MCF 10A (cell line): Measurements from ENCODE around the gene ITGB1BP1. TPM values are rescaled to one million over a fixed set of nuclear protein-coding genes. Genes with fewer than 3 reads are reported as not detected.

Experiments used
- BruUV-seq: library from RNA; stranded (reverse); fragments of 400-500 nt; replicated peaks from 2 replicates; lab custom pipeline; 2021; lab: Mats Ljungman, UMichigan
- CTCF ChIA-PET: fragments of 300-600 bp; sonication (Branson Sonifier 250); formaldehyde crosslinking; extraction: SDS; loops from one replicate; lab custom pipeline; 2021; ENCODE audit warnings: antibody characterized with exemption, inconsistent platforms; lab: Yijun Ruan, JAX
- POLR2A ChIA-PET: fragments of 300-600, 350-650 bp; sonication (Branson Sonifier 250); formaldehyde crosslinking; extraction: SDS; loops from one replicate; lab custom pipeline; 2020; ENCODE audit warnings: antibody characterized with exemption, inconsistent platforms; lab: Yijun Ruan, JAX
- DNase-seq: peaks from one replicate; pipeline ENCODE4 v3.0.0-alpha.2; 2018; ENCODE audit not compliant: unreplicated experiment
- H3K27ac Mint-ChIP-seq: one replicate; pipeline ENCODE4 v1.8.0; 2022; ENCODE audit warnings: mild to moderate bottlenecking, low read depth, mixed read lengths; ENCODE audit not compliant: unreplicated experiment
- H3K27me3 Mint-ChIP-seq: one replicate; pipeline ENCODE4 v1.8.0; 2022; ENCODE audit warnings: mixed read lengths; ENCODE audit not compliant: insufficient read depth, unreplicated experiment
- H3K36me3 Mint-ChIP-seq: one replicate; pipeline ENCODE4 v1.8.0; 2022; ENCODE audit warnings: mild to moderate bottlenecking, moderate library complexity, mixed read lengths; ENCODE audit not compliant: insufficient read depth, unreplicated experiment
- H3K4me1 Mint-ChIP-seq: one replicate; pipeline ENCODE4 v1.8.0; 2022; ENCODE audit warnings: mixed read lengths; ENCODE audit not compliant: insufficient read depth, unreplicated experiment
- H3K4me3 Mint-ChIP-seq: one replicate; pipeline ENCODE4 v1.8.0; 2022; ENCODE audit warnings: mild to moderate bottlenecking, moderate library complexity, mixed read lengths; ENCODE audit not compliant: unreplicated experiment
- H3K9me3 Mint-ChIP-seq: one replicate; pipeline ENCODE4 v1.8.0; 2022; ENCODE audit warnings: mixed read lengths; ENCODE audit not compliant: unreplicated experiment
- intact Hi-C: fragments of 100-400 bp; cut with micrococcal nuclease; formaldehyde crosslinking; loops from 2 replicates; pipeline ENCODE4 v1.14.1; 2022
- total RNA-seq: library from RNA; stranded (reverse); gene quantifications from 2 replicates; pipeline ENCODE4 v1.2.3, GENCODE V29; 2022
- TF ChIP-seq, protein P1 (sequence below): fragments of 200-600 bp; IDR thresholded peaks from one replicate; pipeline ENCODE4 v1.8.0; 2022; ENCODE audit warnings: antibody characterized with exemption, mild to moderate bottlenecking; ENCODE audit not compliant: unreplicated experiment

ITGB1BP1 gene
- total RNA-seq, 1 experiment from 2014 or later: 125 TPM

DNA sequence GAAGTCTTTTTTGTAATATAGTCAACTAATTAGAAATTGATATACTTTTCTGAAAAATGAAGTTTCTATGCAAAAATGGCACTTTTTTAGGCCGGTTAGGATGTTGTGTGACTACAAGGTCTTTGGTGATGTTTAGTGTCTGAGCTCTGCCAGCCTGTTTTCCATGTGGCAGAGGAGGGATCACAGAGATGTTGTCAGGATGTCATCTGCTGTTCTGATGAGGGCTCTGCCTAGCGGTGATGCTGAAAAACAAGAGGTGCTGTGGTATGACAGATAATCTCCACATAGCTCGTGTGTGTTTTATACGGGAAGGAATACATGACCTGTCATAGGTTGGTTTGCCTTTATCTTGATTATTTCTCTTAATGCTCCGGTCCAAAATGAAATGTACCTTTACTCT, 39.0 kb upstream of the ITGB1BP1 start:
- Mint-ChIP-seq H3K27ac (no peak overlapping the region), H3K4me3 (no peak overlapping the region), H3K9me3 (no peaks in the 10 kb centered on the region), H3K36me3 (peaks cover 71% of the 10 kb centered on the region), H3K4me1 (no peaks in the 10 kb centered on the region), H3K27me3 (no peaks in the 10 kb centered on the region)
- intact Hi-C loops: no loop called here
- no peak for DNase-seq
- ChIA-PET CTCF (interaction anchor here (1.2 kb wide), 1 partner anchor 586 kb away, joined by 3 read pairs; no protein-coding TSS in a partner anchor), POLR2A (no interaction called here)
- BruUV-seq: no TSS peak
- TF ChIP-seq, protein P1, sequence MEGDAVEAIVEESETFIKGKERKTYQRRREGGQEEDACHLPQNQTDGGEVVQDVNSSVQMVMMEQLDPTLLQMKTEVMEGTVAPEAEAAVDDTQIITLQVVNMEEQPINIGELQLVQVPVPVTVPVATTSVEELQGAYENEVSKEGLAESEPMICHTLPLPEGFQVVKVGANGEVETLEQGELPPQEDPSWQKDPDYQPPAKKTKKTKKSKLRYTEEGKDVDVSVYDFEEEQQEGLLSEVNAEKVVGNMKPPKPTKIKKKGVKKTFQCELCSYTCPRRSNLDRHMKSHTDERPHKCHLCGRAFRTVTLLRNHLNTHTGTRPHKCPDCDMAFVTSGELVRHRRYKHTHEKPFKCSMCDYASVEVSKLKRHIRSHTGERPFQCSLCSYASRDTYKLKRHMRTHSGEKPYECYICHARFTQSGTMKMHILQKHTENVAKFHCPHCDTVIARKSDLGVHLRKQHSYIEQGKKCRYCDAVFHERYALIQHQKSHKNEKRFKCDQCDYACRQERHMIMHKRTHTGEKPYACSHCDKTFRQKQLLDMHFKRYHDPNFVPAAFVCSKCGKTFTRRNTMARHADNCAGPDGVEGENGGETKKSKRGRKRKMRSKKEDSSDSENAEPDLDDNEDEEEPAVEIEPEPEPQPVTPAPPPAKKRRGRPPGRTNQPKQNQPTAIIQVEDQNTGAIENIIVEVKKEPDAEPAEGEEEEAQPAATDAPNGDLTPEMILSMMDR: no peak

DNA sequence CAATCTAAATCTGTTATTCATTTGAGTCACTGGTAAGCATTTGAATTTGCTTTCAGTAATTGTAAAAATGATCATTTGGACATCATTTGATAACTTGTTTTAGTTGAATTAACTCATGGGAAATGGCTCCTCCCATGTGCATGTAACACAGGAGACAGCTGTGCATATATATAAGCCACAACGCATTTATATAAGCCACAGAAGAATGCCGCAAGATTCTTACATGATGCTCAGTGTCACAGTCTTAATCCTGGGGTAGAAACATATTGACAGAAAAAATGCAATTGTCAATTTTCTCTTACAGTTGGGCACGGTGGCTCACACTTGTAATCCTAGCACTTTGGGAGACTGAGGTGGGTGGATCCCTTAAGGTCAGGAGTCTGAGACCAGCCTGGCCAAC, 37.8 kb upstream of the ITGB1BP1 start:
- BruUV-seq: no TSS peak
- Mint-ChIP-seq H3K27ac (no peak overlapping the region), H3K27me3 (no peaks in the 10 kb centered on the region), H3K4me1 (no peaks in the 10 kb centered on the region), H3K36me3 (peaks cover 74% of the 10 kb centered on the region), H3K4me3 (no peak overlapping the region), H3K9me3 (no peaks in the 10 kb centered on the region)
- TF ChIP-seq, protein P1: no peak
- POLR2A ChIA-PET: no interaction called here
- DNase-seq: no peak
- CTCF ChIA-PET: no interaction called here
- intact Hi-C loops: no loop called here

GRCh38 chr2:9460441-9461017, 37.2 kb upstream of the ITGB1BP1 start:
- intact Hi-C loops: no loop called here
- peaks cover 75% of the 10 kb centered on the region for H3K36me3 Mint-ChIP-seq
- ChIA-PET POLR2A (no interaction called here), CTCF (interaction anchor here (0.7 kb wide), 1 partner anchor 14 kb away, joined by 4 read pairs; no protein-coding TSS in a partner anchor)
- TF ChIP-seq, protein P1: no peak
- DNase-seq: no peak
- no peaks in the 10 kb centered on the region for H3K9me3 Mint-ChIP-seq
- H3K4me3 Mint-ChIP-seq: no peak overlapping the region
- no peaks in the 10 kb centered on the region for H3K4me1 Mint-ChIP-seq
- H3K27me3 Mint-ChIP-seq: no peaks in the 10 kb centered on the region
- no TSS peak for BruUV-seq
- H3K27ac Mint-ChIP-seq: no peak overlapping the region

GRCh38 chr2:9451231-9451630, 27.9 kb upstream of the ITGB1BP1 start:
- TF ChIP-seq, protein P1: no peak
- ChIA-PET POLR2A (no interaction called here), CTCF (no interaction called here)
- Mint-ChIP-seq H3K36me3 (peaks cover 65% of the 10 kb centered on the region), H3K27ac (no peak overlapping the region), H3K4me1 (no peaks in the 10 kb centered on the region), H3K9me3 (no peaks in the 10 kb centered on the region), H3K4me3 (no peak overlapping the region), H3K27me3 (no peaks in the 10 kb centered on the region)
- no peak for DNase-seq
- intact Hi-C loops: no loop called here
- no TSS peak for BruUV-seq
